GM12878 (cell line): ENCODE results near the gene GSS. TPM values are rescaled to one million over a fixed set of nuclear protein-coding genes. Genes with fewer than 3 reads are reported as not detected.

Experiments
- ATAC-seq: fragments of 200-7000 bp; cut with Tn5 transposase; 3 replicates; pipeline ENCODE4 v1.9.1; 2020; ENCODE audit warnings: mild to moderate bottlenecking, moderate library complexity
- BruUV-seq: library from RNA; stranded (reverse); fragments of 400-500 nt; replicated peaks from 2 replicates; lab custom pipeline; 2021; lab: Mats Ljungman, UMichigan
- CTCF ChIA-PET: fragments of 300-600 bp; sonication (Branson Sonifier 250); formaldehyde crosslinking; extraction: SDS; loops from one replicate; lab custom pipeline; 2021; ENCODE audit warnings: inconsistent platforms; lab: Yijun Ruan, JAX
- POLR2A ChIA-PET: fragments of 350-600 bp; formaldehyde crosslinking; extraction: SDS; loops from one replicate; lab custom pipeline; 2021; ENCODE audit warnings: inconsistent platforms; lab: Charles Lee
- RAD21 ChIA-PET: fragments of 300-600 bp; sonication (Branson Sonifier 250); formaldehyde crosslinking; loops from one replicate; lab custom pipeline; 2023; ENCODE audit warnings: antibody characterized with exemption; ENCODE audit not compliant: unreplicated experiment; lab: Charles Lee
- SMC1A ChIA-PET: fragments of 300-600 bp; sonication (Branson Sonifier 250); formaldehyde crosslinking; loops from one replicate; lab custom pipeline; 2023; ENCODE audit not compliant: unreplicated experiment, uncharacterized antibody; lab: Charles Lee
- DNase-seq: peaks from one replicate; pipeline ENCODE4 v3.0.0-alpha.2; 2011; ENCODE audit warnings: low read depth, low spot score
- FAIRE-seq: peaks from 3 replicates; lab custom pipeline; 2011; peaks lifted over from hg19 to GRCh38; lab: Jason Lieb, UNC
- H2AFZ ChIP-seq: 2 replicates; pipeline ENCODE4 v1.6.0; 2011; ENCODE audit warnings: low read depth, low read length, control low read depth; ENCODE audit not compliant: control insufficient read depth
- H3K27ac ChIP-seq: 2 replicates; pipeline ENCODE4 v1.5.1; 2011; ENCODE audit warnings: control low read depth; ENCODE audit not compliant: control insufficient read depth, insufficient read depth
- H3K27me3 ChIP-seq, 2 experiments: replicated peaks in 1 of 2; 2 replicates each; pipeline versions ENCODE4 v1.6.0 to v1.6.1; 2011; ENCODE audit warnings: low read length in 1 of 2; ENCODE audit not compliant: control insufficient read depth in 2 of 2, insufficient read depth in 2 of 2
- H3K36me3 ChIP-seq, 2 experiments: 2 replicates each; pipeline ENCODE4 v1.5.1; 2011; ENCODE audit warnings: low read length in 1 of 2; ENCODE audit not compliant: control insufficient read depth in 2 of 2, insufficient read depth in 2 of 2
- H3K4me1 ChIP-seq: 2 replicates; pipeline ENCODE4 v1.6.1; 2011; ENCODE audit warnings: mild to moderate bottlenecking, low read length, moderate library complexity, mixed read lengths; ENCODE audit not compliant: control insufficient read depth, insufficient read depth
- H3K4me2 ChIP-seq: 2 replicates; pipeline ENCODE4 v1.6.0; 2011; ENCODE audit warnings: control low read depth; ENCODE audit not compliant: control insufficient read depth, insufficient read depth
- H3K4me3 ChIP-seq: fragments of 200-600 bp; sonication (generic); 2 replicates; pipeline ENCODE4 v1.5.1; 2016
- H3K79me2 ChIP-seq: 2 replicates; pipeline ENCODE4 v1.6.0; 2011; ENCODE audit warnings: low read length; ENCODE audit not compliant: control insufficient read depth, insufficient read depth
- H3K9ac ChIP-seq: 2 replicates; pipeline ENCODE4 v1.8.0; 2011; ENCODE audit warnings: low read length, control low read depth, mixed read lengths; ENCODE audit not compliant: control insufficient read depth, insufficient read depth
- H3K9me3 ChIP-seq: replicated peaks from 3 replicates; pipeline ENCODE4 v1.5.1; 2011; ENCODE audit warnings: mild to moderate bottlenecking, low read length; ENCODE audit not compliant: control insufficient read depth, insufficient read depth
- H4K20me1 ChIP-seq: 2 replicates; pipeline ENCODE4 v1.6.0; 2011; ENCODE audit not compliant: control insufficient read depth, insufficient read depth
- ATF3 ChIP-seq: IDR thresholded peaks from 2 replicates; pipeline ENCODE4 v1.6.1; 2011; ENCODE audit warnings: low read depth, mild to moderate bottlenecking, low read length, moderate library complexity, borderline replicate concordance; ENCODE audit errors: extremely low read depth
- GATAD2B ChIP-seq: fragments of 450-650 bp; conservative IDR thresholded peaks from 2 replicates; pipeline ENCODE4 v1.6.1; 2017; ENCODE audit warnings: low read depth, mild to moderate bottlenecking, moderate library complexity
- JUND ChIP-seq: IDR thresholded peaks from 2 replicates; pipeline ENCODE4 v1.6.1; 2012; ENCODE audit warnings: low read depth, mild to moderate bottlenecking, low read length, improper control_type of control experiment, moderate library complexity
- KDM1A ChIP-seq: fragments of 200-600 bp; sonication (generic); IDR thresholded peaks from 2 replicates; pipeline ENCODE4 v1.6.1; 2016; ENCODE audit warnings: borderline replicate concordance
- MTA2 ChIP-seq: fragments of 450-650 bp; IDR thresholded peaks from 2 replicates; pipeline ENCODE4 v1.6.1; 2016; ENCODE audit warnings: low read depth, mild to moderate bottlenecking, moderate library complexity
- MYC ChIP-seq: IDR thresholded peaks from 2 replicates; pipeline ENCODE4 v1.6.1; 2011; ENCODE audit warnings: mild to moderate bottlenecking, low read length, moderate library complexity, inconsistent platforms; ENCODE audit not compliant: insufficient read depth, insufficient replicate concordance, insufficient read length, severe bottlenecking
- NR2C2 ChIP-seq: IDR thresholded peaks from 2 replicates; pipeline ENCODE4 v1.6.1; 2011; ENCODE audit warnings: borderline replicate concordance, low read depth; ENCODE audit not compliant: control insufficient read depth, insufficient read length
- PAX5 ChIP-seq: IDR thresholded peaks from 2 replicates; pipeline ENCODE4 v1.6.1; 2011; ENCODE audit warnings: low read depth, low read length, borderline replicate concordance
- RELB ChIP-seq: fragments of 450-650 bp; IDR thresholded peaks from 2 replicates; pipeline ENCODE4 v1.6.1; 2017; ENCODE audit warnings: low read depth, mild to moderate bottlenecking, moderate library complexity
- SKIL ChIP-seq: fragments of 450-650 bp; IDR thresholded peaks from 2 replicates; pipeline ENCODE4 v1.6.1; 2017; ENCODE audit warnings: mild to moderate bottlenecking, low read depth, inconsistent platforms; ENCODE audit not compliant: poor library complexity, severe bottlenecking
- SREBF2 ChIP-seq: IDR thresholded peaks from 2 replicates; pipeline ENCODE4 v1.6.1; 2012; ENCODE audit warnings: mild to moderate bottlenecking, low read length
- WRNIP1 ChIP-seq: IDR thresholded peaks from 2 replicates; pipeline ENCODE4 v1.6.1; 2011; ENCODE audit warnings: low read depth, low read length, improper control_type of control experiment, borderline replicate concordance
- WGBS: methylation state at CpG from one replicate; pipeline ENCODE4 v1.1.6; 2016; ENCODE audit warnings: low lambda C conversion rate; ENCODE audit not compliant: insufficient replicate concordance, insufficient coverage; ENCODE audit errors: missing lambda C conversion rate; 5-methylcytosine and 5-hydroxymethylcytosine counted together
- in situ Hi-C: fragments of 300-500 bp; cut with MboI; formaldehyde crosslinking; loops from 9 replicates; pipeline ENCODE4 v1.14.3; 2018; ENCODE audit warnings: mixed read lengths
- intact Hi-C: fragments of 100-400 bp; cut with micrococcal nuclease; formaldehyde crosslinking; loops from one replicate; pipeline ENCODE4 v1.14.2; 2022; ENCODE audit not compliant: unreplicated experiment
- polyA plus RNA-seq, 11 experiments: library from polyadenylated mRNA; depleted of rRNA in 4 of 11; unstranded in 6 of 11; stranded (reverse) in 5 of 11; fragments of >200 nt; fragmentation: Nextera tagmentation in 4 of 11; fragmentation: Illumina TruSeq in 1 of 11; extraction: Ambion mirVana in 4 of 11; extraction: Trizol in 1 of 11; gene quantifications; 1 replicate in 1 of 11; 2 replicates in 10 of 11; pipeline versions ENCODE4 v1.2.1 to v1.2.3, GENCODE V29; 2011 to 2016; ENCODE audit warnings: inconsistent platforms in 2 of 11, missing spikeins in 2 of 11, low read depth in 1 of 11
- total RNA-seq, 4 experiments: library from RNA; depleted of rRNA in 3 of 4; stranded (reverse); fragments of >200 nt in 3 of 4; fragmentation: Illumina TruSeq in 1 of 4; extraction: Trizol in 1 of 4; gene quantifications; 2 replicates each; pipeline versions ENCODE4 v1.2.1 to v1.2.3, GENCODE V29; 2013 to 2021

Gene GSS
- total and polyA plus RNA-seq, 10 of the 15 experiments (the other 5 are each of a cell fraction or from before 2014, with no cell fraction given) = 12.7 to 120 (median 67.4) TPM

- TF ChIP-seq MTA2 (no peak), SREBF2 (no peak), SKIL (no peak), ATF3 (no peak)
- TF ChIP-seq, all 136 proteins: peak for 0
Measured at GRCh38 chr20:34945315-34946077, 10.1 kb downstream of the GSS start (continued).

GRCh38 chr20:34943808-34944567, 11.6 kb downstream of the GSS start:
- intact Hi-C loops (no loop called here), in situ Hi-C loops (no loop called here)
- RAD21 ChIA-PET = no interaction called here
- BruUV-seq = no TSS peak
- FAIRE-seq = no peak
- no peaks in the 10 kb centered on the region for H3K27me3 ChIP-seq
- no peak overlapping the region for H3K9ac ChIP-seq
- 78% methylated on average over 2 of the region's 2 CpGs for WGBS
- no peak for DNase-seq
- H3K4me1 ChIP-seq = no peaks in the 10 kb centered on the region
- no peak for ATAC-seq
- no peak overlapping the region for H3K4me3 ChIP-seq
- SMC1A ChIA-PET = interaction anchor here (0.7 to 1.5 kb wide), 4 partner anchors 12 to 74 kb away, joined by 3 to 5 read pairs (median 3); partner anchors contain the start of genes GSS and MYH7B
- no peaks in the 10 kb centered on the region for H3K79me2 ChIP-seq
- no peaks in the 10 kb centered on the region for H3K9me3 ChIP-seq
- POLR2A ChIA-PET = no interaction called here
- CTCF ChIA-PET = interaction anchor here (1.1 kb wide), 1 partner anchor 108 kb away, joined by 3 read pairs; no protein-coding TSS in a partner anchor
- H3K36me3 ChIP-seq = peaks cover 3 to 18% of the 10 kb centered on the region in 2 experiments
- no peak overlapping the region for H3K27ac ChIP-seq
- H3K4me2 ChIP-seq = no peak overlapping the region
- no peaks in the 10 kb centered on the region for H4K20me1 ChIP-seq
- no peak overlapping the region for H2AFZ ChIP-seq
- TF ChIP-seq JUND (no peak), GATAD2B (no peak), WRNIP1 (no peak), PAX5 (no peak), KDM1A (no peak), NR2C2 (no peak), RELB (no peak), MYC (no peak)
